ENCODE measurements around the gene TRPM2.

The TRPM2 gene

GRCh38 chr21:44466996-44467858 lies 113.8 kb downstream of the TRPM2 start:
- no peak for DNase-seq

DNA sequence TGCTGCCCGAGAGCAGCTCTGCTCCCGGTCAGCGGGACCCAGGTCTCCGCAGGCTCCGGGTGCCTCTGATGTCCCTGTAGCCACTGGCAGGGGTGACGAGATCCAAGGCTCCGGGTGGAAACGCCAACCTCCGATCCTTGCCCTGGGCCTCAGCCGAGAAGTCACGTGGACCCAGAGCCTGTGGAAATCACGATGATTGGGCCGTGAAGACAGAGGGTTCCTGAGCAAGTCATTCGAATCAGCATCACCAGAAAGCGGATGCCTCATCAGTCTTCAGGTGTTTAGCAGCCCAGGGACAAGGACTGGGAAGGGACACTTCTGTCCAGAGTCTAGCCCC lies 114.4 kb downstream of the TRPM2 start:
- DNase-seq, result no peak

GRCh38 chr21:44471341-44471740 lies 117.9 kb downstream of the TRPM2 start:
- no peak for DNase-seq

GRCh38 chr21:44471996-44472395 lies 118.6 kb downstream of the TRPM2 start:
- no peak for DNase-seq

GRCh38 chr21:44473915-44474555 lies 120.6 kb downstream of the TRPM2 start:
- DNase-seq, result no peak

GRCh38 chr21:44475266-44475845 lies 121.9 kb downstream of the TRPM2 start:
- DNase-seq, result no peak

DNA sequence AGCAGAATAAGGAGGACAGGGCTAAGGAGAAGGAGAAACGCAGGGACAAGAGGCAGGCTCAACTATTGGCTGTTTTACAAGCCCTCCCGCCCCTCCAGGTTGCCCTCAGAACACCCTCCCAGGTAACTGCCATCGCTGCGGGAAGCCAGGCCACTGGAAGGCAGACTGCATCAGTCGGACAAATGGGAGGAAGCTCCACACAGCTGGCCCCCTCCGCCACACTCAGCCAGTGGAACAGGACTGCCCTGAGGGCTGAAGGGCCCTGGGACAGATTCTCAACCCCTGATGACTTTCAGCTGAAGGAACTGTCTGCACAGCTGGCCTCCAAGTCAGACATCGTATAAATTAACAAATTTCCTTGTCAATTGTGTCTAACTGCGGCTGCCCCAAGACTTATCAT lies 123.7 kb downstream of the TRPM2 start:
- DNase-seq, result no peak

GRCh38 chr21:44477712-44478111 lies 124.3 kb downstream of the TRPM2 start:
- no peak for DNase-seq

- DNase-seq, result no peak
These were observed 124.8 kb downstream of the TRPM2 start for GRCh38 chr21:44478124-44478800.

- no peak for DNase-seq
These were observed 125.4 kb downstream of the TRPM2 start for GRCh38 chr21:44478801-44479167.

- peak in 4 of 6 experiments; percentile 15 to 26 (median 20) for DNase-seq
These were observed 126.3 kb downstream of the TRPM2 start for GRCh38 chr21:44479556-44480199.

DNA sequence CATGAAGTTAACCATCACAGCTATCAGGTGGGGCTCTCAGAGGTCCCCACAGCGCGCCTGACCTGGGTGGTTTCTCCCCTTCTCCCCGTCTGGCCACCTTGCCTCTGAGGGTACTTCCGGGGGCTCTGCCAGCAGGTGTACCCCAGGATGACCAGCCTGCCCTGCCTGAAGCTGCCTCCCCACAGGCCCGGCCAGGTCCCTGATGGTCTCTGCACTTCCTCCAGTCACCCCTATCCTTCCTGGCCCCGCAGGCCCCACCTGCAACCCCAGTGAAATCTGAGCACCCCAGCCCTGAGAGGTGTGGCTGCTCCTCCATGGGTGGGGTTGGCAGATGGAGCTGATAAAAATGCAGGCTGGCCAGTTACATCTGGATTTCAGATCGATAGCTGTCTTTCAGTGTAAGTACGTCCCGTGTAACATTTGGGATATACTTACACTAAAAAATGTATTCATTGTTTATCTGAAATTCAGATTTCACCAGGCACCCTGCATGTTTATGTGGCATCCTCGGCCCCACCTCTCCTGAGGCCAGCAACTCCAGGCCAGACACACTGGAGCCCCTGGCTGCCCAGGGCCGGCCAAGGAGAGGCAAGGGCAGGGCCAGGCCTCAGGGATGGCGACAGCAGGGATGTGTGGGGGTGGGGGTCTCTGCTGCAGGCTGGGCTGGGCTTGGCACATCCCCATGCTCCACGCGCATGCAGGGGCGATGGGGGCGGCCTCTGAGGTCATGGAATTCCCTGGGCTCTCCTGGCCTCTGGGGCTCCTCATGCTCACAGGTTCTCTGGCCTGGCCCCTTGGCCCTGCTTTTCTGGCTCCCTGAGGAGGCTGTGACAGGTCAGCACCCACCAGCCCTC lies 127.0 kb downstream of the TRPM2 start:
- no peak for DNase-seq

DNA sequence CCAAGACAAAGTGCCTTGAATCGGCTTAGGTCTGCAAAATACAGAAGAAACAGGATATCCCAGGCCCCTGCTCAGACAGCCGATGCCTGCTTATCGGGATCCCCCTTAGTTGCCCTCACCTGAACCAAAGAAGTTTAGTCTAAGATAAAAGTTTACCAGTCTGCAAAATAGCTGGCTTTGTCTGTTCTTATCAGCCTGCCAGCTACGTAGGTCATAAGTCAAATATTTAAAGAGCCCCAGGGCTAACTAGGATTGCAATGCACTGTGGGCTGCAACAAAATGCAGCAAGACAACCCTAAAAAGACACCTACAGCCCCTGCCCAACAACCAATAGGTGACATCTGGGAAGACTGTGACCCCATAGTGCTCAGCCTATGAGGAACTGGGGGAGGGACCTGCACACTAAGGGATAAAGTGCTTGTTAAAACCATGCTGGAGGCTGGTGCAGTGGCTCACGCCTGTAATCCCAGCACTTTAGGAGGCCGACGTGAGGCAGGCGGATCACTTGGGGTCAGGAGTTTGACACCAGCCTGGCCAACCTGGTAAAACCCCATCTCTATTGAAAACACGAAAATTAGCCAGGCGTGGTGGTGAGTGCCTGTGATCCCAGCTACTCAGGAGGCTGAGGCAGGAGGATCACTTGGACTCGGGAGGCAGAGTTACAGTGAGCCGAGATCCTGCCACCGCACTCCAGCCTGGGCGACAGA lies 129.3 kb downstream of the TRPM2 start:
- DNase-seq, result no peak

GRCh38 chr21:44483288-44484237 lies 130.1 kb downstream of the TRPM2 start:
- no peak for DNase-seq

DNA sequence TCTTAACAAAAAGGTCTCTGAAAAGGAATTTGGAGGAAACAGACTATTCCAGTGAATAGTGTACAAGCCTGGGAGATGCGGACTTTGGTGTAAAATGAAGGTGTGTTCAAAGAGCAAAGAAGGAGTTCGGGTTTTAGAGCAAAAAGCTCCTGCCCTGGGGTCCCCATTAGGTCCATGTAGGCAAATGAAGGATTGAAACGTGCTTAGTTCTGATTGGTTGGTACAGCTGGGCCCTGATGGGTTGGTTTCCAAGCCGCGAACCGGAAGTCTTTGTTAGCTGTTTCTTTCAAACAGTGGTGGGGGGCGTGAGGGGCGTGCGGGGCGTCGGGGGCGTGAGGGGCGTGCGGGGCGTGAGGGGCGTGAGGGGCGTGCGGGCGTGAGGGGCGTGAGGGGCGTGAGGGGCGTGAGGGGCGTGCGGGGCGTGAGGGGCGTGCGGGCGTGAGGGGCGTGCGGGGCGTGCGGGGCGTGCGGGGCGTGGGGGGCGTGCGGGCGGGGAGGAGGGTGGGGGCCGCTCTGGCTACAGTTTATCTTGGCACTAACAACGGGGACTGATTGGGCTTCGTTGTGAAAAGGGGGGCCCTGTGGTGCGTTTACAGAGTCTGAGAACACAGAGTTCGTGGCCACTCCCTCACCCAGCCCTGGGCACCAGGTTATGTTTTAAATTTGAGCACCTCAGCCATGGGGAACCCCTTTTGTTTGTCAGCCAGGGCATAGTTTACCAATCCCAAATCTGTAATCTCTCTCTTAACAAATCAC lies 131.3 kb downstream of the TRPM2 start:
- DNase-seq, result no peak

DNA sequence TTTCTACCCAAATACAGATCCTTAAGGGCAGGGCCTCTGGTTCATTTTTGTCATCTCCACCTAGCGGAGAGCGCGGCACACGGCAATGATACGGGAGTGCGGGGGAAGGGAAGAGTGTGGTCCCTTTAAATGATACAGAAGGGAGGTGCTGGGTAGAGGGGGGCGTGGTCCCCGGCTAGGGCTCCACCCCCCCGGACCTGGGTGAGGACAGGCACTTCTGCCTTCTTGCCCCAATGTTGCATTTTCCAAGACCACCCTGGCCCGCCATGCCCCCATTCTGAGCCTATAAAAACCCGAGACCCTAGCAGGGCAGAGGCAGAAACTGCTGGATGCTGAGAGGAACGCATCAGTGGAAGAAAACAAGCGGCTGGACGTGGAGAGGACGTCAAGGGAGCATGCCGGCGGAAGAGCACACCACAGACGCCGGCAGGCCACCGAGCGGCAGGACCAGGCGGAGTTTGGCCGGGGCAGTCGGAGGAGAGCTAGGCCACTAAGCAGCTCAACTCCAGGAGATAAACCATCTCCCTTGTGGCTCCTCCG lies 131.9 kb downstream of the TRPM2 start:
- DNase-seq, result peak in 5 of 6 experiments; percentile 12 to 56 (median 25)

DNA sequence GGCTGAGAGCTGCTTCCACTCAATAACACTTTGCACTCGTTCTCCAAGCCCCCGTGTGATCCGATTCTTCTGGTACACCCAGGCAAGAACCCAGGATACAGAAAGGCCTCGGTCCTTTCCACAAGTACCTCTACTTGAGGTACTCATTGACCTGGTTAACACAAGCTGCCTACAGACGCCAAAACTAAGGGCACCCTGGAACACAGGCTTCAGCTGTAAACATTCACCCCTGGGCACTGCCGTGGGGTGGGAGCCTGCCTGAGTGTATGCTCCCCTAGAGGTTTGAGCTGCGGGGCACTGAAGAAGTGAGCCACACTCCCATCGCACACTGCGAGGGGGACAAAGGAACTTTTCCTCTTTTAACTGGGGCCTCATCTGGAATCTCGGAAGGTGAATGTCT lies 132.4 kb downstream of the TRPM2 start:
- DNase-seq, result peak in 1 of 6 experiments; percentile 46

- no peak for DNase-seq
These were observed 132.9 kb downstream of the TRPM2 start for GRCh38 chr21:44486302-44486701.

DNA sequence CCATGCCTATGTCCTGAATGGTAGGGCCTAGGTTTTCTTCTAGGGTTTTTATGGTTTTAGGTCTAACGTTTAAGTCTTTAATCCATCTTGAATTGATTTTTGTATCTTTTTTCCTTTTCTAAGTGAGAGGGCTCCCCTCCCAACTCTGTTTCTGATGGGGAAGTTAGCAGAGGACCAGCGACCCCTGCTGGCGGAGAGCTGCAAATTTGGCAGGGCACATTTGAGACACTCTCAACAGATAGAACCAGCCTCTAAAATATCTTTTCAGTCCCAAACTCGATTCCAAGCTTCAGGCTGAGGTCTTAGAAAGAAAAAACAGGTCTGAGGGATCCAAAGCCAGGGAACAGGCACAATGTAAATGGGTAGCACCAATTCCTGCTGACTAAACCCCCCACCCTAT lies 134.4 kb downstream of the TRPM2 start:
- peak in 4 of 6 experiments; percentile 2 to 29 (median 9) for DNase-seq

All from stimulated activated naive CD4-positive, alpha-beta T cell (primary cell).